Bronchial epithelial cell (primary cell): Measurements from ENCODE around the gene SCP2. TPM values are rescaled to one million over a fixed set of nuclear protein-coding genes. Genes with fewer than 3 reads are reported as not detected.

ENCODE experiments used
- DNase-seq: peaks from one replicate; pipeline ENCODE4 v3.0.0-alpha.2; 2010; ENCODE audit warnings: low read depth
- FAIRE-seq: peaks from 2 replicates; lab custom pipeline; 2011; peaks lifted over from hg19 to GRCh38; lab: Jason Lieb, UNC
- H3K27me3 ChIP-seq: 2 replicates; pipeline ENCODE4 v1.5.1; 2011; ENCODE audit warnings: low read length; ENCODE audit not compliant: control insufficient read depth, insufficient read depth
- H3K36me3 ChIP-seq: 2 replicates; pipeline ENCODE4 v1.5.1; 2011; ENCODE audit warnings: low read length; ENCODE audit not compliant: control insufficient read depth, insufficient read depth
- H3K4me3 ChIP-seq: 2 replicates; pipeline ENCODE4 v1.5.1; 2011; ENCODE audit warnings: mild to moderate bottlenecking, low read depth, low read length, control low read depth
- total RNA-seq: library from RNA; depleted of rRNA; stranded (reverse); fragments of >200 nt; gene quantifications from 2 replicates; pipeline ENCODE4 v1.2.1, GENCODE V29; 2014
- TF ChIP-seq, protein P1 (sequence below): IDR thresholded peaks from 2 replicates; pipeline ENCODE4 v1.5.1; 2011; ENCODE audit warnings: mild to moderate bottlenecking, moderate library complexity, low read length, control low read depth, inconsistent platforms; ENCODE audit not compliant: insufficient read depth, severe bottlenecking

The SCP2 gene
- total RNA-seq, 1 donor from 2014 or later, result 65.8 TPM

DNA sequence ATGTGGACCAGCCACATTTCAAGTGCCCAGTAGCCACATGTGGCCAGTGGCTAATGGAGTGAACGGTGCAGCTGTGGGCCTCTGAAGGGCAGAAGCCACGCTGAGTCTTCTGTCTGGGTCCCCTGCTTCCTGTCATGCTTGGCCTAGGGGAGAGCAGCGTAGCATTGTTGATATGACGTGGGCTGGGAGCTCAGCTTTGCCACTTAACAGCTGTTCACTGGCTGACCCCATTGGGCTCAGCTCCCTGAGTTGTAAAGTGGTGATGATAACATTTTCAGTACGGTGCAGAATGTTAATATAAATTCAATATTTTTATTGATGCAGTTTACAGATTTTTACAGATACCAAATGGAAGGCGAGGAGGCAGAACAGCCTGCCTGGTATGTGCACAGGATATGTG, 139.4 kb downstream of the SCP2 start:
- DNase-seq (no peak), FAIRE-seq (no peak)
- Histone ChIP-seq H3K27me3 (peaks cover 21% of the 10 kb centered on the region), H3K4me3 (no peak overlapping the region), H3K36me3 (no peaks in the 10 kb centered on the region)
- TF ChIP-seq, protein P1, sequence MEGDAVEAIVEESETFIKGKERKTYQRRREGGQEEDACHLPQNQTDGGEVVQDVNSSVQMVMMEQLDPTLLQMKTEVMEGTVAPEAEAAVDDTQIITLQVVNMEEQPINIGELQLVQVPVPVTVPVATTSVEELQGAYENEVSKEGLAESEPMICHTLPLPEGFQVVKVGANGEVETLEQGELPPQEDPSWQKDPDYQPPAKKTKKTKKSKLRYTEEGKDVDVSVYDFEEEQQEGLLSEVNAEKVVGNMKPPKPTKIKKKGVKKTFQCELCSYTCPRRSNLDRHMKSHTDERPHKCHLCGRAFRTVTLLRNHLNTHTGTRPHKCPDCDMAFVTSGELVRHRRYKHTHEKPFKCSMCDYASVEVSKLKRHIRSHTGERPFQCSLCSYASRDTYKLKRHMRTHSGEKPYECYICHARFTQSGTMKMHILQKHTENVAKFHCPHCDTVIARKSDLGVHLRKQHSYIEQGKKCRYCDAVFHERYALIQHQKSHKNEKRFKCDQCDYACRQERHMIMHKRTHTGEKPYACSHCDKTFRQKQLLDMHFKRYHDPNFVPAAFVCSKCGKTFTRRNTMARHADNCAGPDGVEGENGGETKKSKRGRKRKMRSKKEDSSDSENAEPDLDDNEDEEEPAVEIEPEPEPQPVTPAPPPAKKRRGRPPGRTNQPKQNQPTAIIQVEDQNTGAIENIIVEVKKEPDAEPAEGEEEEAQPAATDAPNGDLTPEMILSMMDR, result no peak

DNA sequence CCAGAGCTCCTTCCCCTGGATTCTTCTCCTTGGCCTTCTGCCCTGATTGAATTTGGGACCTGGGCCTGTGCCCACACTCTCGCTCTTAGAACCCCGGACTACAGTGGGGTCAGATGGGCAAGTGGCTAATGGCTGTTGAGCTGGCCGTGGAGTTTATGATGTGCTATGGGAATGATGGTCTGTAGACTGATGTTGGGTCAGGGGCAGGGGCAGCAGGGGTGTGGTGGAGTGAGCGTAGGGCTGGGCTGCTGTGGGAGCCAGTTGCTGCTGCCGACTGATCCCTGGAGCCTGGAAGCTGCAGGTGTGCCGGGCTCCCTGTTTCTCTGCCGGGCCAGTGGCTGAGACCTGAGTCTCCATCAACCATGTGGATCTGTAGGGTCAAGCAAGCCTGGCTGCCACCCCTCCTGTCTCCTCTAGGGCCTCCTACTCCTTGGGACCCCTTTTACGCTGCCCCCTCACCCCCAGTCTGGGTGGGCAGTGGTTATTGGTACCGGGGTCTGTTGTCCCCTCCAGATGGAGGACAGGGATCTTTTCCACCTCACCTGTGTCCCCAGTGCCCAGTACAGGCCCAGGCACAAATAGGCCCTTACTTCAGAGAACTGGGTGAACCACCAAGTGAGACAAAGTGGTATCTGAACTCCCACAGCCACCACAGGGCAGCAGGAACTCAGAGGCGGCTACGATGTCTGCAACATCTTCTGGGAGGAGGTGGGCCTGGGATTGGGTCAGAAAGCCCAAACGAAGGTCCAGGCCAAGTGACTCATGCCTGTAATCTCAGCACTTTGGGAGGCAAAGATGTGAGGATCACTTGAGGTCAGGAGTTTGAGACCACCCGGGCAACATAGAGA, 140.0 kb downstream of the SCP2 start:
- FAIRE-seq, result no peak
- Histone ChIP-seq H3K4me3 (no peak overlapping the region), H3K36me3 (no peaks in the 10 kb centered on the region), H3K27me3 (peaks cover 18% of the 10 kb centered on the region)
- no peak for DNase-seq
- TF ChIP-seq, protein P1, result no peak

DNA sequence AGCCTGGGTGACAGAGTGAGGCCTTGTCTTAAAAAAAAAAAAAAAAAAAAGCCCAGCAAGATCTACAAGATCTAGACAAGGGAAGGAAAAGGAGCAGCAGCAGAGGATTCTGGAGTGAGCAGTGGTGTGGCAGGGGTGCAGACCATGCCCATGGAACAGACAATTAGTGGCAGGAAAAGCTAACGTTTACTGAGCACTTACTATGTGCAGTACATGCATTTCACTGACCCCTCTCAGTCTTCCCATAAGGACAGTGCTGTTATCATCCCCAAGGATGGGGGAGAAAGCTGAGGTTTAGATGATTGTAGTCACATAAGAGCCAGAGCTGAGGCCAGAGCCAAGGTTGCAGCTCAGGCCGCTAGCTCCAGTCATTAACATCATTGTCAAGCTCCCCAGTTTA, 140.8 kb downstream of the SCP2 start:
- Histone ChIP-seq H3K27me3 (peaks cover 12% of the 10 kb centered on the region), H3K4me3 (no peak overlapping the region), H3K36me3 (no peaks in the 10 kb centered on the region)
- DNase-seq, result no peak
- TF ChIP-seq, protein P1, result no peak
- peak; percentile 85 for FAIRE-seq

DNA sequence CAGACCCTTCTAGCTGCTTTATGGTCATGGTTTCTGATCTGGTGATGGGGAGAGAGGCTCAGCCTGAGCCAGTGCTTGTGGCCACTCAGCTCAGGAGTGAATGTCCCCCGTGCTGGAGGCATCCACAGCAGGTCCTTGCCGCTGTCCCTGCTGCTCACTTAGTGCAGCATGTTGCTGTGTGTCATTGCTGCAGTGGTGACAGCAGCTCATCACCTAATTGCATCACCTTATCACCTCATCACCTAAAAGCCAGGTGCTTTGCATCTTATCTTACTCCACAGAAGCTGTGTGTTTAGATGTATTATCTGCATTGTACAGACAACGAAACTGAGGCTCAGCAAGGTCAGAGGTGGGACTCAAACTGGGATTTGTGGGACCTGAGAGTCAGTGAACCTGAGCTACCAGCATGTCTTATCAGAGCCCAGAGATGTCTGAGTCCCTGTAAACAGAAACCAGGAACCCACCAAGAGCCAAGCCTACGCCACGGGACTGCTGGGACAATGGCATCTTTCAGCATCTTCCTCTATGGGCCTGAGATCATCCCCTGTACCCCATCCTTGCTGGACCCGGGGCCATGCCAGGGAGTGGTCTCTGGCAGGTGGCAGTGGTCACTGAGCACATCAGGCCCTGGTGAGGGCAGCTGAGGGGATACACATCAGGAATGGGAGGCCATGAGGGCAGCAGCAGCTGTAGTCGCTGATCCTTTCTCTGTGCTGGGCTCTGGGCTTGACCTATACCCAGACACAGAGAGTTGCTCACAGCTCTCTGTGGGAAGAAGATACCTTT, 141.4 kb downstream of the SCP2 start:
- no peak for DNase-seq
- Histone ChIP-seq H3K27me3 (peaks cover 6% of the 10 kb centered on the region), H3K4me3 (no peak overlapping the region), H3K36me3 (no peaks in the 10 kb centered on the region)
- no peak for FAIRE-seq
- TF ChIP-seq, protein P1, result no peak

DNA sequence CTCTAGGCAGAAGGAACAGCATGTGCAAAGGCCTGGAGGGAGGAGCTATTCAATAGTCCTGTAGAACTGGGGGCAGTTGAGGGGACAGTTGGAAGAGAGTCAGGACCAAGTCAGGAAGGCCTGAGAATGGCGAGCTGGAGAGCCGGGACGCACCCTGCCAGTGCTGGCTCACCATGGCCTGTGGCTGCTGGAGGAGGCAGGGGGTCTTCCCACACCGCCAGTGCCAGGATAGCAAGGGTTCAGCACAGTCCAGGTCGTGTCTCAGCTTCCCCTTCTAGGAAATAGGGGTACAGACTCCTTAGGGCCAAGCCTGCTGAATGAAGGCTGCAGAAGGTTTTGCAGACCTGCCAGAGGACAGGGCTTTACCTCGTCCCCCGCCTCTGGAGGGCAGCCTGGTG, 142.2 kb downstream of the SCP2 start:
- H3K36me3 ChIP-seq, result no peaks in the 10 kb centered on the region
- TF ChIP-seq, protein P1, result no peak
- peaks cover 4% of the 10 kb centered on the region for H3K27me3 ChIP-seq
- no peak for FAIRE-seq
- DNase-seq, result no peak
- no peak overlapping the region for H3K4me3 ChIP-seq
